Pancreas (tissue), 10 donors: ENCODE results near the gene ADCY2. TPM values are rescaled to one million over a fixed set of nuclear protein-coding genes. Genes with fewer than 3 reads are reported as not detected.

Experiments used
- ATAC-seq, 4 donors: fragments of 200-7000 bp; cut with Tn5 transposase; one replicate each; pipeline versions ENCODE4 v1.8.0 to v1.9.1; 2020; ENCODE audit warnings: mild to moderate bottlenecking in 4 of 4, moderate library complexity in 4 of 4
- DNase-seq, 6 donors: peaks; one replicate each; pipeline ENCODE4 v3.0.0-alpha.2; 2020
- FAIRE-seq: peaks from 2 replicates; lab custom pipeline; 2012; peaks lifted over from hg19 to GRCh38; lab: Jason Lieb, UNC
- H3K27ac ChIP-seq, 4 donors: fragments of 200-600 bp; sonication (generic); 1 replicate in 3 of 4; 2 replicates in 1 of 4; pipeline versions ENCODE4 v1.5.0 to v1.8.0; 2020
- H3K27me3 ChIP-seq, 4 donors: fragments of 200-600 bp; one replicate each; pipeline ENCODE4 v1.8.0; 2021
- H3K36me3 ChIP-seq, 3 donors: fragments of 200-600 bp; sonication (generic) in 1 of 3; one replicate each; pipeline versions ENCODE4 v1.5.0 to v1.8.0; 2020 to 2021
- H3K4me1 ChIP-seq, 3 donors: fragments of 200-600 bp; one replicate each; pipeline ENCODE4 v1.8.0; 2021
- H3K4me3 ChIP-seq, 4 donors: fragments of 200-600 bp; sonication (generic) in 2 of 4; one replicate each; pipeline versions ENCODE4 v1.5.0 to v1.8.0; 2020 to 2021
- H3K9me3 ChIP-seq, 4 donors: fragments of 200-600 bp; one replicate each; pipeline ENCODE4 v1.8.0; 2021
- CTCF ChIP-seq, 4 donors: fragments of 200-600 bp; sonication (generic) in 3 of 4; IDR thresholded peaks; one replicate each; pipeline versions ENCODE4 v1.5.0 to v1.8.0; 2021; ENCODE audit warnings: antibody characterized with exemption in 4 of 4
- WGBS, 2 donors: extraction: QIAGEN DNeasy Blood & Tissue Kit; methylation state at CpG; one replicate each; pipeline ENCODE4 v1.1.7; 2013; 5-methylcytosine and 5-hydroxymethylcytosine counted together
- intact Hi-C, 3 donors: fragments of 100-400 bp; cut with DNase I; formaldehyde crosslinking; loops; one replicate each; pipeline versions ENCODE4 v1.11.1 to v1.14.2; 2022
- polyA plus RNA-seq, 2 donors: library from polyadenylated mRNA; stranded (reverse); fragments of 200-250 nt; gene quantifications; one replicate each; pipeline ENCODE4 v1.2.3, GENCODE V29; 2013
- total RNA-seq, 6 donors: library from RNA; stranded (reverse); fragmentation: NEBNext Ultra II Directional in 4 of 6; extraction: Animal tissue kit (Norgen Biotek cat#: 25700) in 4 of 6; gene quantifications; one replicate each; pipeline versions ENCODE4 v1.2.1 to v1.2.4, GENCODE V29; 2021 to 2023
- donor health status: healthy with polysubstance abuse.
- donor health status: DM: no; HTN: no; CAD: no; lungs with moderate emphysema.
- donor health status: DM: no; HTN: no; CAD: no.
- donor health status: control.
- donor health status: control.
- donor health status: Bipolar disorder and iron deficiency.
- donor health status: DM: yes; HTN: yes; CAD: no.
- donor health status: DM: no; HTN: no; CAD: no.
- donor health status: DM: no; HTN: no; CAD: no.
- donor health status: DM: yes; HTN: yes; CAD: no.

The ADCY2 gene
- total and polyA plus RNA-seq, 8 donors, result 0.19 to 2.2 (median 0.50) TPM

DNA sequence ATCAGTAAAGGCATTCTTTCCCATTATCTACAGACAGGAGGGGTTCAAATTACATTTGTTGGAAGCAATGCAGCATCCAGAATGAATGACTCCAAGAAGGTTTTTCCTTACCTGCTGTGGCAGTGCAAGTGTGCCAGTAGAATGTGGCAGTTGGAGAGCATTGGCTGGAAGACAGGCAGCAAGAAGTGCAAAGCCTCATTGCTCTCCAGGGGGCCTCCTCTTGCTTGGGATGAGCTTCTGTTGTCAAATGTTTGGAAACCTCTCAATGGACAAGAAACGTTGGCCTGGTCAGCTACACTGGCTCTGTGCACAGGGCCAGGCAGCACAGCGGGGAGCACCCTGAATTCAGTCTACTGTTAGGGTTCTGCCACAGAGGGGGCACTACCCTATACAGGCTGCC is 226.6 kb downstream of the ADCY2 start:
- TF ChIP-seq CTCF (IDR thresholded peaks at IDR 0.05), result no peak
- 59 to 62% methylated on average over 2 of the region's 2 CpGs for WGBS, 2 donors
- no peak overlapping the region for H3K27ac ChIP-seq
- intact Hi-C loops, result no loop called here
- H3K9me3 ChIP-seq, result no peaks in the 10 kb centered on the region
- no peaks in the 10 kb centered on the region for H3K36me3 ChIP-seq
- no peak for FAIRE-seq
- no peak for DNase-seq
- H3K4me1 ChIP-seq, result no peaks in the 10 kb centered on the region
- H3K4me3 ChIP-seq, result no peak overlapping the region
- ATAC-seq, result no peak
- H3K27me3 ChIP-seq, result no peaks in the 10 kb centered on the region

DNA sequence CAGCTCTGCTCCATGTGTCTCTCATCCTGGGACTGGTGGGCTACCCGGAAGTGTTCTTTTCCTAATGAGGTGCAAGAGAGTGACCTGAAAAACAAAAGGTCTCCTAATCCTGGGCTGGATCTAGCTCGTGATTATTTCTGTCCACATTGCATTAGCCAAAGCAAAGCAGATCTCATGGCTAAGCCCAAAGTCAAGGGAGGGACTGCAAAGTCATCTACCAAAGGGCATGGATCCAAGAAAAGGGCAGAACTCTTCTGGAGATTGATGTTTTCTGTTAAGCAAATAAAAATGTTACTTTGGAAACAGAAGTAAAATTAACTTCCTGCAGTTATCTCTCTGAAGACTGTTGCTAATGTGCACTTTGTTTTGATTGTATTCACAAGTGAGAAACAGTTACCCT is 229.8 kb downstream of the ADCY2 start:
- no peak overlapping the region for H3K27ac ChIP-seq
- WGBS, 2 donors, result 42 to 58% methylated on average over 2 of the region's 2 CpGs
- no peaks in the 10 kb centered on the region for H3K9me3 ChIP-seq
- no peaks in the 10 kb centered on the region for H3K4me1 ChIP-seq
- no peaks in the 10 kb centered on the region for H3K27me3 ChIP-seq
- ATAC-seq, result no peak
- TF ChIP-seq CTCF (IDR thresholded peaks at IDR 0.05), result no peak
- DNase-seq, result no peak
- H3K4me3 ChIP-seq, result no peak overlapping the region
- intact Hi-C loops, result no loop called here
- FAIRE-seq, result no peak
- H3K36me3 ChIP-seq, result no peaks in the 10 kb centered on the region

- FAIRE-seq, result no peak
- TF ChIP-seq CTCF (IDR thresholded peaks at IDR 0.05), result no peak
- intact Hi-C loops, result no loop called here
- H3K36me3 ChIP-seq, result no peaks in the 10 kb centered on the region
- H3K27ac ChIP-seq, result no peak overlapping the region
- H3K27me3 ChIP-seq, result no peaks in the 10 kb centered on the region
- no peak for DNase-seq
- H3K4me1 ChIP-seq, result no peaks in the 10 kb centered on the region
- H3K9me3 ChIP-seq, result no peaks in the 10 kb centered on the region
- ATAC-seq, result no peak
- H3K4me3 ChIP-seq, result no peak overlapping the region
Observed at GRCh38 chr5:7628248-7628647, 232.3 kb downstream of the ADCY2 start.

DNA sequence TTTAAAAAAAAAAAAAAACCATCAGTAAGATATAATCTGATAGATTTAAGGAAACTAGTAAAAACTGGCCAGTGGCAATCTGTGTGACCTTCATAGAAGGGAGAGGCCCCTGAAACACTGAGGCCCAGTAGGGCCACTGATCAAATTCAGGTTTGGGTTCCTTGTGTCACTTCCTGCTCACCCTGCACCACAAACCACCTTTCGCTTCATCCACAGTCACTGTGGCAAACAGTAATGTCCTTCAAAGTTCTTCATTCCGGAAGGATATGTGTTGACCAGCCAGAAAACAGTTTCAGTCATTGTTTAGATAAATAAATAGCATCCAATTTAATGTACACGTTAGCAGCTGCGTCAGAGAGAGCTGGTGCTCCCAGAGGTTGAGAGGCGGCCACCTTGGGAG is 232.9 kb downstream of the ADCY2 start:
- TF ChIP-seq CTCF (IDR thresholded peaks at IDR 0.05), result no peak
- H3K4me1 ChIP-seq, result no peaks in the 10 kb centered on the region
- no peak overlapping the region for H3K27ac ChIP-seq
- H3K36me3 ChIP-seq, result no peaks in the 10 kb centered on the region
- H3K27me3 ChIP-seq, result no peaks in the 10 kb centered on the region
- DNase-seq (no peak), FAIRE-seq (no peak), ATAC-seq (no peak)
- 66 to 80% methylated on average over 5 of the region's 5 CpGs for WGBS, 2 donors
- no peaks in the 10 kb centered on the region for H3K9me3 ChIP-seq
- intact Hi-C loops, result no loop called here
- no peak overlapping the region for H3K4me3 ChIP-seq

GRCh38 chr5:7629561-7629960 is 233.6 kb downstream of the ADCY2 start:
- Histone ChIP-seq H3K36me3 (no peaks in the 10 kb centered on the region), H3K27me3 (no peaks in the 10 kb centered on the region), H3K4me3 (no peak overlapping the region), H3K9me3 (no peaks in the 10 kb centered on the region), H3K27ac (no peak overlapping the region), H3K4me1 (no peaks in the 10 kb centered on the region)
- 39% methylated on average over 5 of the region's 5 CpGs for WGBS, 2 donors
- DNase-seq (no peak), FAIRE-seq (no peak), ATAC-seq (peak in 1 of 4 donors; percentile 71)
- TF ChIP-seq CTCF (IDR thresholded peaks at IDR 0.05), result no peak
- intact Hi-C loops, result no loop called here
